H1 (cell line): ENCODE results near the gene GP1BB. TPM values are rescaled to one million over a fixed set of nuclear protein-coding genes. Genes with fewer than 3 reads are reported as not detected.

ENCODE experiments used
- CTCF ChIA-PET: fragments of 300-600 bp; sonication (Branson Sonifier 250); formaldehyde crosslinking; loops from one replicate; lab custom pipeline; 2021; ENCODE audit not compliant: partially characterized antibody; lab: Charles Lee
- POLR2A ChIA-PET: fragments of 300-600 bp; sonication (Branson Sonifier 250); formaldehyde crosslinking; loops from one replicate; lab custom pipeline; 2021; ENCODE audit warnings: inconsistent platforms; ENCODE audit not compliant: partially characterized antibody; lab: Charles Lee
- DNase-seq, 2 experiments: peaks; one replicate each; pipeline versions ENCODE4 v3.0.0 to v3.0.0-alpha.2; 2010 to 2022; ENCODE audit warnings: low spot score in 2 of 2, low read depth in 1 of 2, mixed read lengths in 1 of 2
- FAIRE-seq: peaks from 2 replicates; lab custom pipeline; 2011; peaks lifted over from hg19 to GRCh38; lab: Jason Lieb, UNC
- H2AFZ ChIP-seq: 2 replicates; pipeline ENCODE4 v1.8.1; 2012; ENCODE audit warnings: low read length, inconsistent platforms
- H2AK5ac ChIP-seq: 2 replicates; pipeline ENCODE4 v1.6.1; 2013; ENCODE audit warnings: low read depth, low read length
- H2BK120ac ChIP-seq: replicated peaks from 2 replicates; pipeline ENCODE3; 2013; ENCODE audit warnings: low read depth, low read length, inconsistent platforms
- H2BK12ac ChIP-seq: 2 replicates; pipeline ENCODE4 v1.6.1; 2013; ENCODE audit warnings: low read depth, low read length
- H2BK15ac ChIP-seq: 2 replicates; pipeline ENCODE4 v1.6.1; 2013; ENCODE audit warnings: low read length
- H2BK20ac ChIP-seq: 2 replicates; pipeline ENCODE4 v1.6.1; 2013; ENCODE audit warnings: low read length
- H2BK5ac ChIP-seq: 2 replicates; pipeline ENCODE4 v1.6.1; 2013; ENCODE audit warnings: low read depth, low read length
- H3K14ac ChIP-seq: 2 replicates; pipeline ENCODE4 v1.6.1; 2013; ENCODE audit warnings: inconsistent platforms; ENCODE audit not compliant: insufficient read length
- H3K18ac ChIP-seq: 2 replicates; pipeline ENCODE4 v1.6.1; 2013; ENCODE audit warnings: low read length; ENCODE audit errors: extremely low read depth
- H3K23ac ChIP-seq: 2 replicates; pipeline ENCODE4 v1.6.1; 2013; ENCODE audit warnings: inconsistent platforms; ENCODE audit not compliant: insufficient read length
- H3K23me2 ChIP-seq: 2 replicates; pipeline ENCODE4 v1.6.1; 2013; ENCODE audit warnings: low read depth, low read length
- H3K27ac ChIP-seq: 2 replicates; pipeline ENCODE4 v1.6.1; 2011; ENCODE audit warnings: low read depth, low read length, inconsistent platforms
- H3K27me3 ChIP-seq, 4 experiments: replicated peaks in 1 of 4; 1 replicate in 1 of 4; 2 replicates in 3 of 4; pipeline versions ENCODE4 v1.6.1 to v1.8.1; 2011 to 2013; ENCODE audit warnings: low read length in 3 of 4, mild to moderate bottlenecking in 3 of 4, inconsistent platforms in 2 of 4, mixed read lengths in 2 of 4, moderate library complexity in 1 of 4; ENCODE audit not compliant: control insufficient read depth in 3 of 4, insufficient read depth in 3 of 4; ENCODE audit errors: extremely low read depth in 1 of 4
- H3K36me3 ChIP-seq, 4 experiments: 2 replicates each; pipeline versions ENCODE4 v1.6.1 to v1.8.1; 2011 to 2013; ENCODE audit warnings: mild to moderate bottlenecking in 4 of 4, low read length in 3 of 4, moderate library complexity in 2 of 4, control low read depth in 1 of 4, inconsistent platforms in 1 of 4; ENCODE audit not compliant: insufficient read depth in 4 of 4, control insufficient read depth in 2 of 4
- H3K4ac ChIP-seq: replicated peaks from 2 replicates; pipeline ENCODE3; 2013; ENCODE audit warnings: low read length, low read depth, mixed read lengths, inconsistent platforms; ENCODE audit not compliant: insufficient read length
- H3K4me1 ChIP-seq, 4 experiments: replicated peaks in 1 of 4; 1 replicate in 1 of 4; 2 replicates in 3 of 4; pipeline versions ENCODE4 v1.6.1 to v1.8.1; 2011 to 2013; ENCODE audit warnings: low read length in 3 of 4, inconsistent platforms in 2 of 4, mixed read lengths in 1 of 4; ENCODE audit not compliant: insufficient read depth in 4 of 4, control insufficient read depth in 3 of 4
- H3K4me2 ChIP-seq, 2 experiments: 2 replicates each; pipeline versions ENCODE4 v1.6.1 to v1.8.1; 2011 to 2013; ENCODE audit warnings: low read depth in 2 of 2, low read length in 2 of 2, control low read depth in 1 of 2, inconsistent platforms in 1 of 2, mild to moderate bottlenecking in 1 of 2; ENCODE audit not compliant: insufficient read depth in 1 of 2
- H3K4me3 ChIP-seq, 4 experiments: fragments of 200-600, 300-600 bp in 1 of 4; sonication (generic), shearing (Covaris generic), sonication (Bioruptor Twin) in 1 of 4; 2 replicates each; pipeline versions ENCODE4 v1.5.1 to v1.8.1; 2011 to 2016; ENCODE audit warnings: low read length in 4 of 4, low read depth in 3 of 4, control low read depth in 2 of 4, inconsistent platforms in 2 of 4, mild to moderate bottlenecking in 2 of 4, mixed read lengths in 1 of 4, moderate library complexity in 1 of 4; ENCODE audit not compliant: insufficient read depth in 2 of 4; ENCODE audit errors: extremely low read depth in 1 of 4
- H3K56ac ChIP-seq: replicated peaks from 2 replicates; pipeline ENCODE3; 2013; ENCODE audit warnings: low read depth, mild to moderate bottlenecking, mixed read lengths, low read length, inconsistent platforms; ENCODE audit not compliant: insufficient read length
- H3K79me1 ChIP-seq: 2 replicates; pipeline ENCODE4 v1.6.1; 2013; ENCODE audit warnings: low read depth, low read length, control low read depth
- H3K79me2 ChIP-seq, 2 experiments: 2 replicates each; pipeline versions ENCODE4 v1.6.1 to v1.8.1; 2012 to 2013; ENCODE audit warnings: low read length in 2 of 2, mild to moderate bottlenecking in 2 of 2, inconsistent platforms in 1 of 2; ENCODE audit not compliant: insufficient read depth in 2 of 2, control insufficient read depth in 1 of 2
- H3K9ac ChIP-seq, 4 experiments: replicated peaks in 1 of 4; 1 replicate in 1 of 4; 2 replicates in 3 of 4; pipeline versions ENCODE4 v1.6.1 to v1.8.1; 2011 to 2013; ENCODE audit warnings: low read depth in 3 of 4, low read length in 3 of 4, control low read depth in 2 of 4, mild to moderate bottlenecking in 2 of 4, moderate library complexity in 2 of 4, inconsistent platforms in 1 of 4; ENCODE audit errors: extremely low read depth in 1 of 4
- H3K9me3 ChIP-seq, 2 experiments: 2 replicates each; pipeline versions ENCODE4 v1.6.1 to v1.8.1; 2012 to 2013; ENCODE audit warnings: mild to moderate bottlenecking in 2 of 2, moderate library complexity in 2 of 2, control low read depth in 1 of 2, inconsistent platforms in 1 of 2, low read depth in 1 of 2, low read length in 1 of 2, mixed read lengths in 1 of 2; ENCODE audit not compliant: insufficient read depth in 2 of 2
- H4K20me1 ChIP-seq, 2 experiments: replicated peaks in 1 of 2; 2 replicates each; pipeline versions ENCODE3 to v1.8.1; 2011 to 2013; ENCODE audit warnings: inconsistent platforms in 2 of 2, low read length in 2 of 2, mild to moderate bottlenecking in 1 of 2; ENCODE audit not compliant: insufficient read depth in 2 of 2, control insufficient read depth in 1 of 2
- H4K5ac ChIP-seq: 2 replicates; pipeline ENCODE4 v1.6.1; 2013; ENCODE audit warnings: low read length, low read depth, mixed read lengths, inconsistent platforms; ENCODE audit not compliant: insufficient read length
- H4K8ac ChIP-seq: 2 replicates; pipeline ENCODE4 v1.8.0; 2013; ENCODE audit warnings: mild to moderate bottlenecking, moderate library complexity, low read length, inconsistent platforms; ENCODE audit not compliant: insufficient read depth; ENCODE audit errors: extremely low read depth
- H4K91ac ChIP-seq: replicated peaks from 2 replicates; pipeline ENCODE3; 2013; ENCODE audit warnings: low read length, mixed read lengths, inconsistent platforms; ENCODE audit not compliant: insufficient read length
- RNF2 ChIP-seq: fragments of 200-900, 300-1000 bp; sonication (generic); IDR thresholded peaks from 2 replicates; pipeline ENCODE4 v1.7.1; 2016; ENCODE audit warnings: borderline replicate concordance, low read depth, mild to moderate bottlenecking, antibody characterized with exemption, low read length; ENCODE audit not compliant: poor library complexity, severe bottlenecking; ENCODE audit errors: missing control alignments
- SUZ12 ChIP-seq: fragments of 200-600 bp; sonication (generic); IDR thresholded peaks from 2 replicates; pipeline ENCODE4 v1.6.1; 2012; ENCODE audit warnings: mild to moderate bottlenecking, inconsistent platforms, low read length, moderate library complexity, mixed read lengths
- TEAD4 ChIP-seq: IDR thresholded peaks from 2 replicates; pipeline ENCODE4 v1.6.1; 2012; ENCODE audit warnings: low read depth, low read length, inconsistent platforms, mixed read lengths
- WGBS, 2 experiments: shearing (Covaris generic) in 1 of 2; methylation state at CpG; one replicate each; pipeline versions ENCODE4 v1.1.6 to v1.1.7; 2013 to 2015; ENCODE audit warnings: low lambda C conversion rate in 2 of 2, mixed read lengths in 2 of 2, inconsistent platforms in 1 of 2, low coverage in 1 of 2, missing lambda C conversion rate in 1 of 2; ENCODE audit not compliant: insufficient replicate concordance in 2 of 2, insufficient coverage in 1 of 2, insufficient read length in 1 of 2; ENCODE audit errors: extremely low coverage in 1 of 2, missing lambda C conversion rate in 1 of 2; 5-methylcytosine and 5-hydroxymethylcytosine counted together
- polyA plus RNA-seq, 7 experiments: library from polyadenylated mRNA; depleted of rRNA in 3 of 7; stranded (reverse) in 5 of 7; unstranded in 2 of 7; fragments of >200 nt in 5 of 7; fragments of 200-250 nt in 2 of 7; gene quantifications; 1 replicate in 5 of 7; 2 replicates in 1 of 7; 4 replicates in 1 of 7; pipeline versions ENCODE4 v1.2.1 to v1.2.3, GENCODE V29; 2011 to 2013; ENCODE audit warnings: missing spikeins in 2 of 7, mixed read lengths in 2 of 7
- total RNA-seq: library from RNA; stranded (reverse); fragmentation: NEBNext Ultra II Directional; extraction: Animal tissue kit (Norgen Biotek cat#: 25700); gene quantifications from 2 replicates; pipeline ENCODE4 v1.2.1, GENCODE V29; 2021

GP1BB gene
- total and polyA plus RNA-seq, 2 of the 8 experiments (the other 6 are each of a cell fraction or from before 2014, with no cell fraction given): 0.36 TPM; not detected in 1

DNA sequence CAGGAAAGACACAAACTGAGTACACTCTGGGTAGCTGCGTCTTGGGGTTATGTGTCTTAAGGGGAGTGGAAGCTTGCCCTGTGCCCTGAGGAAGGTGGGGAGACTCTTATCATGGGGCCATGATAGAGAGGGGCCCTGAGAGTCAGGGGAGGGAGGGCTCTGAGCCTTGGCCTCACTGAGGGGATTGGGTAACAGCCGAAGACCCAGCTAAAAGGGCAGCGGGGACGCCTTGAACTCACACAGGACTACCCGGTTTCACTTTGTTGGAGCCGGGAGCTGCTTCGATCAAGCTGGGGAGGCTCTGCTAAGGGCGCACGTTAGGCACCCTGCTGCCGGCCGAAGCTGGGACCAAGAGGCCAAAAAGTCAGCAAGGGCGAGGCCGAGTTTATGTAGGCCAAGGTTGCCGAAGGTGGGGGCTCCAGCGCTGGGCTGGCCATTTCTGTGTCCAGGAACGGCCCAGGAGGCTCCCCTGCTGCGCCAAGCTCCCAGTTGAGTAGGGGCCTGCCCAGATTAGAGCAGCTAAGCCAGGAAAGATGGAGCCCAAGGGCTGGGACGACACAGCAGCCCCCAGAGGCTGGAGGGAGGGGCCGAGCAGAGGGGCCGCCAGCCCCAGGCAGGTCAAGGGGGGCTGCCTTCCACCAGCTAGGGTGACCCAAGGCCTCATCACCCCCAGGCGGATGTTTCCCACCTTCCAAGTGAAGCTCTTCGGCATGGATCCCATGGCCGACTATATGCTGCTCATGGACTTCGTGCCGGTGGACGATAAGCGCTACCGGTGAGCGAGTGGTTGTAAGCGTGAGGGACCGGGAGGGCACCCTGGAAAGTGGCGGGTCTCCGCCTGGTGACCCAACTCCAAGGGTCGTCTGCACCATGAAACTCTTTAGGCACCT is 39.5 kb downstream of the GP1BB start:
- Histone ChIP-seq H2BK12ac (peak overlapping the region; percentile 94), H3K27me3 (peaks cover 92 to 97% (median 95%) of the 10 kb centered on the region in 4 experiments), H3K4me1 (peaks cover 0 to 56% (median 37%) of the 10 kb centered on the region in 4 experiments; a peak in 6 of 7 replicates), H3K4me2 (peak overlapping the region; percentile 31 to 40), H3K79me2 (no peaks in the 10 kb centered on the region), H3K14ac (no peak overlapping the region), H2AK5ac (peak overlapping the region; percentile 40; the same call in 1 of the 2 replicates), H3K56ac (no peak overlapping the region), H3K4ac (no peak overlapping the region), H3K79me1 (no peaks in the 10 kb centered on the region), H2AFZ (no peak overlapping the region), H3K9ac (no peak overlapping the region), H3K9me3 (no peaks in the 10 kb centered on the region), H2BK120ac (no peak overlapping the region), H4K91ac (peak overlapping the region; percentile 7), H4K20me1 (peaks cover 19 to 40% of the 10 kb centered on the region in 2 experiments), H2BK20ac (peak overlapping the region; percentile 93; the same call in 1 of the 2 replicates), H4K5ac (no peak overlapping the region), H4K8ac (peak overlapping the region; percentile 74), H3K23ac (no peak overlapping the region), H3K27ac (no peak overlapping the region), H3K4me3 (peak overlapping the region in 1 of 4 experiments; percentile 34; a peak in 3 of 8 replicates), H3K23me2 (peaks cover 4% of the 10 kb centered on the region; the same call in 1 of the 2 replicates), H2BK15ac (peak overlapping the region; percentile 99; the same call in 1 of the 2 replicates), H3K18ac (peak overlapping the region; percentile 87; the same call in 1 of the 2 replicates), H3K36me3 (peaks cover 0 to 23% (median 0%) of the 10 kb centered on the region in 4 experiments; a peak in 1 of 8 replicates), H2BK5ac (peak overlapping the region; percentile 66; the same call in 1 of the 2 replicates)
- FAIRE-seq (no peak), DNase-seq (peak in 1 of 2 experiments; percentile 72)
- ChIA-PET POLR2A (interaction anchor here (0.8 to 1.1 kb wide), 4 partner anchors 9 to 41 kb away, joined by 3 to 7 read pairs (median 4); partner anchors contain the start of gene GP1BB), CTCF (interaction anchor here (0.8 to 5.6 kb wide), 10 partner anchors 9 to 185 kb away, joined by 3 to 48 read pairs (median 6); partner anchors contain the start of gene GP1BB)
- TF ChIP-seq TEAD4: no peak
- peak; percentile 14 for TF ChIP-seq RNF2
- TF ChIP-seq SUZ12: peak; percentile 2
- 14% methylated on average over 34 of the region's 34 CpGs; no CpG with 5 or more reads in 1 of the 2 experiments for WGBS, 2 experiments
